Erythroblast (primary cell): ENCODE measurements around the gene AK5.

Experiments used
- DNase-seq, 2 experiments: peaks; one replicate each; lab custom pipeline; 2025; lab: John Stamatoyannopoulos, UW
- GATA1 ChIP-seq: IDR thresholded peaks from 2 replicates; pipeline ENCODE4 v1.6.1; 2011; ENCODE audit warnings: low read depth, mild to moderate bottlenecking, control low read depth, low read length, moderate library complexity
- POLR2A ChIP-seq: IDR thresholded peaks from 2 replicates; pipeline ENCODE4 v1.6.1; 2011; ENCODE audit warnings: mild to moderate bottlenecking, low read length

AK5 gene

DNA sequence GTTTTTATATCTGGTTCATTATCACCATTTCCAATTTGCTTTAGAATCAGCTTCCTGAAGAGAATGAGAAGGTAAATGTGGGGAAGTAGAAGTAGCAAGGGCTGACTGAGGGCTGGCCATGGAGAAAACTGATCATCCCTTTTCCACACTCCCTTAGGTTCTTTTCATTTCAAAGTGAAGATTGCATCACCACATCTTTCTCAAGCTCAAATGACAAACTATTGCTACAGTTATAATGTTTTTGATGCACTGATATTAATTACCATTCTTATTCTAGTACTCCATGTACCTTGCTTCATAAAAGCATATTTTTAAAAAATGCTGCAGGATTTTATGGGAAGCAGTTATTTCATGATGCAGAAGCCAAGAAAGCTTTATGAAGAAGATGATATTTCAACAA, 7.9 kb upstream of the AK5 start:
- TF ChIP-seq POLR2A (no peak), GATA1 (no peak)
- no peak for DNase-seq

GRCh38 chr1:77275194-77275593, 6.6 kb upstream of the AK5 start:
- TF ChIP-seq POLR2A = no peak
- TF ChIP-seq GATA1 = no peak
- no peak for DNase-seq

DNA sequence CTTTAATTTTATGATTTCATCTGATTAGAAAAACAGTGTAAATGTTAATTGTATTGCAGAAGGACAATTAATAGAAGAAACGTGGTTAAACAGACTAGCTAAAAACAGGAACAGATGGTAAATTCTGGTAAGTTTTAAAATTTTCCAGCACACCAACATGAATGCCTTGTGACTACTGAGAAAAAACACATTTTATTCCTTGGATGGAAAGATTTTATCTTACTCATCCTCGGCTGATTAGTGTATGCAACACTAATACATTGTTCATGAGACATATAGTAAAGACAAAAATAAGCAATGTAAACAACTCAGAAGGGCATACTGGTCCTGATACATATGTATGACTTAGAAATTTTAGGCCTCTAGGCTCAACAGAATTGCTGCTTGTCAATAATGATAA, 4.9 kb upstream of the AK5 start:
- TF ChIP-seq POLR2A (no peak), GATA1 (no peak)
- no peak for DNase-seq

- DNase-seq = no peak
- no peak for TF ChIP-seq POLR2A
- TF ChIP-seq GATA1 = no peak
Measured at GRCh38 chr1:77279929-77280328, 1.9 kb upstream of the AK5 start.

DNA sequence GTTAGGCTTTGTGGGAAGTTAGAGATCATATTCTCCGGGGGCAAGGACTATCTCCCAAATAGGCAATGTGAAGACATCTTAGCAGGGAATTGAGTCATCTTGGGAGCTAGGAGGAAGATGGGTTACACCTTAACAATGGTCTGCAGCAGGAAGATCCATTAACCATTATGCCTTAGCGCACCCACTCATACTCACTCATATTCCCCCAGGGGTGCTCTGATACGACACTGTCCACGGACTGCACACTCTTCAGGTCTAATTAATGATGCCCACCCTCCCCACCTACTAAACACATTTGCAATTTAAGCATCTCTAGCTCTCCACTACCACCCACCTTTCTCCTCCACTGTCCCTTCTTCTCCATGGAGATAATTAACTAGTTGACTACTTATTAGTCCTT, 857 bp upstream of the AK5 start:
- TF ChIP-seq GATA1 = no peak
- no peak for TF ChIP-seq POLR2A
- no peak for DNase-seq

- DNase-seq = no peak
- TF ChIP-seq GATA1 (no peak), POLR2A (no peak)
Measured at GRCh38 chr1:77282187-77282865, 507 bp downstream of the AK5 start.

GRCh38 chr1:77282866-77283539, 1.2 kb downstream of the AK5 start:
- TF ChIP-seq GATA1 (no peak), POLR2A (no peak)
- no peak for DNase-seq

GRCh38 chr1:77283701-77284425, 2.0 kb downstream of the AK5 start:
- TF ChIP-seq GATA1 (no peak), POLR2A (no peak)
- no peak for DNase-seq

DNA sequence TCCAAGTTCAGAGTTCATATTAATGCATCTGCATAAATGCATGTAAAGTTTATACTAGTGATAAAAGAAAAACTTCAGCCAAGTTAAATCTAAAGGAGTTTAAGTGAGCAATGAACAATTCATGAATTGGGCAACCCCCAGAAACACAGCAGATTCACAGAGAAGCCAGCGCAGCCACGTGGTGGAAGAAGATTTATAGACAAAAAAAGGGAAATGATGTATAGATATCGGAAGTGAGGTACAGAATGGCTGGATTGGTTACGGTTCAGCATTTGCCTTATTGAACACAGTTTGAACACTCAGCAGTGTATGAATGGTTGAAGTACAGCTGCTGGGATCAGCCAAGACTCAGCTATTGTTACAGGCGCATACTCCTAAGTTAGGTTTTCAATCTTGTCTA, 5.7 kb downstream of the AK5 start:
- no peak for TF ChIP-seq GATA1
- TF ChIP-seq POLR2A = no peak
- no peak for DNase-seq

- DNase-seq = no peak
- no peak for TF ChIP-seq POLR2A
- TF ChIP-seq GATA1 = no peak
Measured at GRCh38 chr1:77288275-77288674, 6.5 kb downstream of the AK5 start.

- no peak for DNase-seq
- TF ChIP-seq GATA1 (no peak), POLR2A (no peak)
Measured at GRCh38 chr1:77290576-77290975, 8.8 kb downstream of the AK5 start.

GRCh38 chr1:77292551-77292950, 10.7 kb downstream of the AK5 start:
- no peak for TF ChIP-seq GATA1
- no peak for TF ChIP-seq POLR2A
- no peak for DNase-seq

DNA sequence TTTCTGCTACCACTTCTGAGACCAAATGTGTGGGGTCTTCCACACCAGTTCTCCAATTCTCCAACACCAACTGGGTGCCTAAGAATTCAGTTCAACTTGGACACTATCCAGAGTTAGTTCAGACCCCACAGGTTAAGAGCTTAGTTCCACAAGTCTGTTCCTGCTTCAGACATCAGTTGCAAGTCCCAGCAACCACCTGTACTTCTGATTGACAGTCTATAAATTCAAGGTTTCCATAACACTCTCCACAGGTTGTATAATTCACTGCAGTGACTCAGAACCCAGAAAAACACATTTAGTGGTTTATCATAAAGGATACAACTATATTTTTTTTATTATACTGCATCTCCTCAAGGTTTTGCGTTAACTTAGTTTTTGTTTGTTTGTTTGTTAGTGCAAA, 18.7 kb downstream of the AK5 start:
- no peak for TF ChIP-seq GATA1
- TF ChIP-seq POLR2A = no peak
- no peak for DNase-seq

DNA sequence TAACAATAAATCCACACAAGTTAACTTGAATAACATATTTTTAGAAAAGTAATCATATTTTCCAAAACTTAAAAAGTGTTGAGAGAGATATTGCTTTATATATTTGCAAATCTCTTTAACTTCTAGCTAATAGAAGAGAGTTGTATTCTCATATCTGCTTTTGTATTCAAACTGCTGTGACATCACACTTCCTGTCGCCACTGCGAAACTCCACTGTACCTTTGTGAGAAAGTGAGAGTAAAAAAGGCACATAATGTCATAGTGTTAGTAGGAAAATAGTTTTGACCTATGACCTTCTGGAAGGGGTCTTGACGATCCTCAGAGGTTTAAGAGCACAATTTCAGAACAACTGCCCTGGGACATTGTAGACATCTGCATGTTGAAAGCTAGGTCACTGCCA, 21.6 kb downstream of the AK5 start:
- no peak for DNase-seq
- TF ChIP-seq POLR2A (no peak), GATA1 (no peak)
